ENCODE data around the gene IGFLR1.

The IGFLR1 gene

DNA sequence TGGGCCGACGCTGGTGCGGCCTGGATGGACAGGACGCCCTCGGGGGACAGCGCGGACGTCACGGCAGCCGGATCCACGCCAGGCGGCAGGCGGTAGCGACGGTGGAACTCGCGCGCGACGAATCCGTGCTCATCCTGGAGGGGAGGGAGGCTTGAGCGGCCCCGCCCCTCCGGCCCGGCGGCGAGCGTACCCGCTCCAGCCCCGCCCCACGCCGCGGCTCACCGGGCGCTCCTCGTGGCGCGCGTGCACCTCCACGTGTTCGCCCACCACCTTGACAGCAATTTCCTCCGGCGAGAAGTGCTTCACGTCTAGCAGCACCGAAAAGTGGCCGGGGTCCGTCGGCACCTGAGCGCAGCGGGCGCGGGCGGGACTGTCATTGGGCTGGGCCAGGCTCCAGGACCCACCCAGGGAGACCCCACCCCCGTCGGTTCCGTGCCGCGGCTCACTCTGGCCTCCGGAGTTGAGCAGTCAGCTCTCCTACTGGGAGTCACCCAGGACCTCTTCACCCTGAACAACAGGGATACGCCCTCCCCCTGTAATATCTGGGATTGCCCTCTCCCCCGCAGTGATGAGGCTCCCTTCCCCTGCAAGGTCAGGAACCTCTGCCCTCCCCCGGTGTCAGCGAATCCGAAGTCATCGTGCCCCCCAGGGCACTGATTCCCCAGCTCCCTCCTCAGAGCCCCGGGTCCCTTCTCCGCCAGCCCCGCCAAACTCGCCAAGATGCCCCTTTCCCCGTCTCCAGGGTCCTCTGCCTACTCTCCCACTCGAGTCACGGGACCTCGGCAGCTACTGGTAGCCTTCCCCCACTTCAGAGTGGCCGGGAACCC is 13.5 kb upstream of the IGFLR1 start:
- DNase-seq = no peak

- no peak for DNase-seq
Observed at GRCh38 chr19:35755131-35755549, 12.9 kb upstream of the IGFLR1 start.

DNA sequence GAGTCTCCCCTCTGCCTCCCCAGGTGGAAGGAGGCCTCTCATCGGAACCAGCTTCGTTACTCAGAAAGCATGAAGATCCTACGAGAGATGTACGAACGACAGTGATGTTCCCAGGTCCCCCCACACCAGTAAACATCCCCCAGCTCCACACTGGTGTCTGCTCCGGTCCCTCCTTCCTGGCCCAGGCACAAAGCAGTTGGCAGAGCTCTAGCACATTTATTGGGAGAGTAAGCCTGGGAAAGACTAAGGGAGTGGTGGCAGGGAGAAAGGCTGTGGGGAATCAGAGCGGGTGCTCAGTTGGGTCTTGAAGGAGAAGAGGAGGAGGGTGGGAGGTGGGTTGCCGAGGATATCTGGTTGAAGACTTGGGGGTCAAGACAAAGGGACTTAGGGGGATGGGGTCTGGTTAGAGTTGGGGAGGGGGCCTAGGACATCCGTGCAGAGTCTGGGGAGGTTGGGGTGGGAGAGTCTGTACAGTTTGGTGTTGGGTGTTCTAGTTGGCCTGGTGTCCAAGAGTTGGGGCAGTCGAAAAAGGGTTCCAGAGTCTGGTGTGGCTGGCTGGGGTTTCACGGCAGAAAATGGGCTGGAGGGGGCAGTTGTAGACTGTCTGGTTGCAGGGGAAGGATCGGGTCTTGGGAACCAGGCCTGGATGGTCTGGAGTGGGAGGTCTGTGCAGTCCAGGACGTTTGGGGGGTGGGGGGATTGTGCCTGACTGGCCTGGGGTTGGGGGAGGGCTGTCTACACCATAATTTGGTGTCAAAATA is 12.3 kb upstream of the IGFLR1 start:
- no peak for DNase-seq

- DNase-seq = no peak
Observed at GRCh38 chr19:35753634-35754369, 11.6 kb upstream of the IGFLR1 start.

DNA sequence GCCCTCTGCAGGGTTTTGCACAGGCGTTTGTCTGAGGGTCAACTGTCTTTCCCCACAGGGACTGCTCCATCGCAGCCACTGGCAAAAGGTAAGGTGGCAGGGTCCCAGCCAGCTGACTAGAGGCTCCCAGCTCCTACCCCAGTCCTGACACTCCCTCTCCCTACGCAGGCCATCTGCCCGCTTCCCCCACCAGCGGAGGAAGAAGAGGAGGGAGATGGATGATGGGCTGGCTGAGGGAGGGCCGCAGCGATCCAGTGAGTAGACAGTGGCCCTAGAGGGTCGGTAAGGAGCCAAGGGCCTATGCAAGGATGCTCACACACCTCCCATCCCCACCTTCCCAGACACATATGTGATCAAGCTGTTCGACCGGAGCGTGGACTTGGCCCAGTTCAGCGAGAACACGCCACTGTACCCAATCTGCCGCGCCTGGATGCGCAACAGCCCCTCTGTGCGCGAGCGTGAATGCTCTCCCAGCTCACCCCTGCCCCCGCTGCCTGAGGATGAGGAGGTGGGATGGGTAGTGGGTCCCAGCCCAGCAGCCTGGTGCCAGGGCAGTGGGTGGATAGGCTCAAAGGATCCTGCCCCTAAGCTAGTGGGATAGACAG is 10.6 kb upstream of the IGFLR1 start:
- DNase-seq = no peak

DNA sequence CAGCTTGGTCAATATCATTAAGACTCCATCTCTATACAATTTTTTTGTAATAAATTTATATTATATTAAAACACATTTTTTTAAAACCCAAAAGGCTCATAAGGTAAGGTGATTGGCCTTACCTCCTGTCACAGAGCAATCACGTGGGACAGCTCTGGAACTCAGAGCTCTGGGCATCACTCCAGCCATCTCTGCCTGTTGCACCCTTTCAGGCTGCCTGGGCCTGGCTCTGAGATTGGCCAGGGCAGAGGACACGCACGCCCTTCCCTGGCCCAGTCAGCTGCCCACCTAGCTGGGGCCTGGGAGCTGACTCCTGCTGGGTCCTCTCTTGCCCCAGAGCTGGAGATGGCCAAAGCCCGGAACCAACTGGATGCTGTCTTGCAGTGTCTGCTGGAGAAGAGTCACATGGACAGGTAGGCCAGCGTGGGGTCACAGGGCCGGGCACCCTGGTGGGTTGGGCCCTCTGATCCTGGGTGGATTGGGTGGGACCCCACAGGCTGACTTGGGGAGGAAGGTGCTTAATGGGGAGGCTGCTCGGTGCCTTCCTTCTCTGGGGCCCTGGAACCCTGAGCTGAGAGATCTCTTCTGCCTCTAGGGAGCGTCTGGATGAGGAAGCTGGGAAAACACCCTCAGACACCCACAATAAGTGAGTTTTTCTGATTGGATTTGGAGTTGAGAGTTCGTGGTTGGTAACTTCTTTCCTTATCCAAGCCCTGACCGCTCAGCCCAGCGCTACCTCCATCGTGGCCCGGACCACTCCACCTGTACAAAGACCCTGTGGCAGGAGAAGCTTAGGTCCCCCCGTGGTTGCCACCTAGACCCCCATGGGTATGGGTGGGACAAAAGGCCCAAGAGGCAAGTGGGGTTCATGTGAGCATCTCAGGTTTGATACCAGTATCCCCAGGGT is 9.8 kb upstream of the IGFLR1 start:
- DNase-seq = no peak

- no peak for DNase-seq
Observed at GRCh38 chr19:35750167-35750566, 7.9 kb upstream of the IGFLR1 start.

DNA sequence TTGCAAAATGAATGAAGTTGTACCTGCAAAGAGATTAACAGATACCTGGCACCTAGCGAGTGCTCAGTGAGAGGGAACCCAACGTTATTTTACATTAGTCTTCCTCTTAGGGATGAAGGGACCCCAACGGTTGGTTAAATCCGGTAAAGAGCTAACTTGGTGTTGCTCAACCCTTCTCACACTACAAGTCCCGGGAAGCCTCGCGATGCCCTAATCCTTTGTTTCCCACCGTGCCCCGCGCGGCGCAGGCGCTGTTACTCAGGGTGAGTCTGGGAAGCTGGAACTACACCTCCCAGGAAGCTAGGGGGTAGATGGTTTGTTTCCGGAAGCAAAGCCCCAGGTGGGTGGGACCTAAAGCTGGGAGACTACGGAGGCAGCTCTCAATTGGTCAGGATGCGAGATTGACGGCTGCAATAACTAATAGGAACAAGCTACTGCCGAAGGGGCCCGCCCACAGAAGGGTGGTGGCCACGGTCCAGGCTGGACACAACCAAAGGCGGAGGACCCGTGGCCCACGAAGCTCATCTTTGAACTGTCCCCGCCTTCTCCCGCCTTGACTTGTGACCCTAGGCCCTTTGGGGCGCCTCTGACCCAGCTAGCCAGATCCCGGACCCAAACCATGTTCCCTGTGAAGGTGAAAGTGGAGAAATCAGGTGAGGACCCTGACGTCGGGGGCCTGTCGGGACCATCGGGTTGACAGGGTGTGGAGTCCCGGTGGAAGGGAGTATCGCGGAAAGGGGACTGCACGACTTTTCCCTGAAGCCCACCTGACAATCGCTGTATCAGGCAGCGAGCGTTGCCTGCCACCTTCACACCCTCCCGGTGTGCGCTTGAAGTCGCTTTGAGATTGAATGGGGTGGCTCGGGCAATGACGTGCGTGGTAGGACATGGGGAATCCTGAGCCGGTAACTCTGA is 6.1 kb upstream of the IGFLR1 start, which contains the start of gene LIN37:
TSS of gene LIN37 (plus strand) at position 471 of the 915 bp plus-strand sequence. CDS start at position 620, 149 bp downstream.
- DNase-seq = peak; percentile 96

GRCh38 chr19:35746531-35746930 is 4.3 kb upstream of the IGFLR1 start:
- no peak for DNase-seq

DNA sequence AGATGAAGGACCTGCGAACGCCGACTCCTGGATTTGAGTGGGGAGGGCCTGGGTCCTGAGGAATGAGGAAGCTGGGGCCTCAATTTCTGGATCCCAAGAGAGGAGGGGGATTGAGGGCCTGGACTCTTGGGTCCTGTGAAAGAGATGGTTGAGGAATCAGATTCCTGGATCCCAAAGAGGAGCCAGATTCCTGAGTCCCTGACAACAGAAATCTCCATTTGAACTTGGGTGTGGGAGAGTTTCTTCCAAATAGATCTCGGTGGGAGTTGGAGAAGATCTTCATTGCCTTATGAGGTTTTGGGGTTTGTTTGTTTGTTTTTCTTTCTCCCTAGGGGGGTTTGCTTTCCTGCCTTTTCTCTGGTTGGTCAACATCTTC is 3.8 kb upstream of the IGFLR1 start:
- DNase-seq = no peak

GRCh38 chr19:35745328-35746086 is 3.3 kb upstream of the IGFLR1 start, which contains the start of the genes PSENEN and U2AF1L4:
Gene PSENEN (plus strand): TSS chr19:35745651. CDS start chr19:35745931, 280 bp downstream.
Gene U2AF1L4 (minus strand): TSS chr19:35745418. CDS start chr19:35745391, 27 bp downstream.
- DNase-seq = peak; percentile 89

DNA sequence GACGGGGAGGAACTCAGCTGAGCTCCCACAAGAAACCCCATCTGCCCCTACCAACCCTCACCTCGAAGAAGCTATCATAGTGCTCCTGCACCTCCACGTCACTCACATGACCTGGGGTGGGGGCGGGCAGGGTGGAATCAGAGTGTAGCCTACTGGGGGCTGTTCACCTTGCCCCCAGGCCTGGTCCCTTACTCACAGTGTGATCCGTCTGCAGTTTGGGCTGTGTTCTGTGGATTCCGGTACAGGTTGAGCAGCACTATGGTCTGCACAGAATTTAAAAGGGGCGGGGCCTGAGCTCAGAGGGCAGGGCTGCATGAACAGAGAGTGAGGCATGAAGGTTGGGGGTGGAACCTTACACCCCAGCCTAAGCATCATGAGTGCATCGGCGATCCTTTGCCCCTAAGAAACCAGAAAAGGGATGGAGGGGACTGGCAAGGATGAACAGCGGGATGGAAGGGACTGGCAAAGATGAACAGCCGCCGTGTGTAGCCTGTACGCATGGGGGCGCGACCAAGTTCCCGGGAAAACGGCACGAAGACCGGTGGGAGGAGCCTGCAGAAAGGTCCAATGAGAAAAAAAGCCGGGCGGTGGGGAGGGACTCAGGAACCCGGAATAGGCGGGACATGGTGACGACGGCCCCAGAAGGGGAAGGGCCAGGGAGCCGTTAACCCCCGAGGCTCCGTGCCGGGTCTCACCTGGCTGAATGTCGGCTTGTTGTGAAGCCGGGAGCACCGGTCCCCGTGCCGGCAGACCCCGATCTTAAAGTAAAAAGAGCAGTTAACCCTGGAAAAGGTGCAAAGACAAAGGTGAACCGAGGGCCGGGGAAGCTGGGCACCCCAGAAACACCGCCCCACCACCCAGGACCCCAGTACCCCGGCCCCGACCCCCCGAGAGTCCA is 2.4 kb upstream of the IGFLR1 start:
- peak; percentile 90 for DNase-seq

DNA sequence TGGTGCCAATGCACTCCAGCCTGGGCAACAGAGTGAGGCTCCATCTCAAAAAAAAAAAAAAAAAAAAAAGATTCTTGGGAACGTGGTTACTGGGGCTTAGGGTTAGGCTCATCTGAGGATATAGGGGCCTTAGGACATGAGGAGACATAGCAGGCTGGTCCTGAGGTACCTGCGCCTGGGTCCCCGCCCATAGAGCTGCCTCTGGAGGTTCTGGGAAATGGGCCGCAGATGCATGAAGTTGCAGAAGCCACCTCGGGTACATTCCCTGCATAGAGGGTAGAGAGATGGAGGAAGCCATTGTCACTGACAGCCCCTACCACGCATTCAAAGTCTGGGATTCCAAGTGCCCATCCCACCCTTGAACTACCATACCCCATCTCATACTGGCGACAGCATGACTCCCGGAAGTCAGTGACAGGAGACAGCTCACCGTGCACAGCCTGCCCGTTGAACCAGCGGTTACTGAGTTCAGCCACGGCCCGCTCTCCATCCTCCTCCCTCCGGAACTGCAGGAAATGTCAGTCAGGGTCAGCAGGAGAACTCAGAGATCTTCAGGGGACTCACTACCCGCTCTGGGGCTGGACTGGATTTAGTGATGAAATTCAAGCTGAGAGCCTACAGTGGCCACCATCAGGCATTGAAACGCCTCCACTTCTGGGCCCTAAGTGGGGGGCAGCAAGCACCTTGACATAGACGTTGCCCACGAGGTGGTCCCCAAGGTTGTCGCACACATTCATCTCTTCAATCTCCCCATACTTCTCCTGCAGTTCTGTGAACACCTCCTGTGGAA is 1.6 kb upstream of the IGFLR1 start:
- DNase-seq = no peak

- DNase-seq = no peak
Observed at GRCh38 chr19:35741203-35741515, 1.1 kb downstream of the IGFLR1 start.

GRCh38 chr19:35740423-35741202 is 1.6 kb downstream of the IGFLR1 start:
- DNase-seq = peak; percentile 95

DNA sequence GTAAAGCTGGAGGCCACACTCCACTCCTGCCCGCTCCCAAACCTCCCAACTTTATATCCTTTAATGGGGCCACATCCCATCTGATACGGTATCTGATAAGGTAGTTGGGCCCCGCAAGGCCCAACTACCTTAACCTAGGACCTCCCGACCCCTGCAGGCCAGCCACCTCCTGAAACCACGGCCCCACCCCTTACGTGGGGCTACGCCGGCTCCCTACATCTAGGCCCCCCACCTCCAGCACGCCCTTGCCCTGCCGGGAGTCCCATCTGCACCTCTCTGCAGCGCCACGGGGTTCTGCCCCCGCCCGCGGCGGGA is 2.2 kb downstream of the IGFLR1 start:
- no peak for DNase-seq
